OCI-LY7 (cell line): ENCODE measurements around the gene TPRN. TPM values are rescaled to one million over a fixed set of nuclear protein-coding genes. Genes with fewer than 3 reads are reported as not detected.

Source experiments
- BruUV-seq: library from RNA; stranded (reverse); fragments of 400-500 nt; replicated peaks from 2 replicates; lab custom pipeline; 2021; lab: Mats Ljungman, UMichigan
- CTCF ChIA-PET: fragments of 300-600 bp; sonication (Branson Sonifier 250); formaldehyde crosslinking; loops from one replicate; lab custom pipeline; 2022; ENCODE audit warnings: antibody characterized with exemption; ENCODE audit not compliant: unreplicated experiment; lab: Charles Lee
- POLR2A ChIA-PET: fragments of 300-600 bp; sonication (Branson Sonifier 250); formaldehyde crosslinking; loops from one replicate; lab custom pipeline; 2022; ENCODE audit warnings: antibody characterized with exemption; lab: Charles Lee
- DNase-seq: peaks from one replicate; pipeline ENCODE4 v3.0.0-alpha.2; 2015; ENCODE audit warnings: low spot score
- H2AFZ ChIP-seq: fragments of 200-600 bp; sonication (generic), shearing (Covaris generic); 2 replicates; pipeline ENCODE4 v1.6.1; 2014; ENCODE audit warnings: mild to moderate bottlenecking, antibody characterized with exemption, low read length, moderate library complexity
- H3K27ac ChIP-seq: fragments of 200-600 bp; sonication (generic); 2 replicates; pipeline ENCODE4 v1.5.1; 2014; ENCODE audit warnings: mixed run types, low read depth, mild to moderate bottlenecking, moderate library complexity, low read length, inconsistent platforms; ENCODE audit not compliant: poor library complexity, severe bottlenecking
- H3K36me3 ChIP-seq: fragments of 200-600 bp; sonication (generic); 2 replicates; pipeline ENCODE4 v1.6.1; 2014; ENCODE audit warnings: mild to moderate bottlenecking, antibody characterized with exemption, low read length, moderate library complexity, mixed read lengths; ENCODE audit not compliant: insufficient read depth
- H3K4me1 ChIP-seq: fragments of 200-600 bp; sonication (generic); 2 replicates; pipeline ENCODE4 v1.5.1; 2014; ENCODE audit warnings: mild to moderate bottlenecking, low read length; ENCODE audit not compliant: insufficient read depth, poor library complexity, severe bottlenecking
- H3K4me2 ChIP-seq: fragments of 200-600 bp; sonication (generic); 2 replicates; pipeline ENCODE4 v1.6.1; 2014; ENCODE audit warnings: mild to moderate bottlenecking, low read length
- H3K4me3 ChIP-seq: fragments of 200-600 bp; sonication (generic); 2 replicates; pipeline ENCODE4 v1.5.1; 2014; ENCODE audit warnings: mild to moderate bottlenecking, low read depth, low read length; ENCODE audit not compliant: poor library complexity, severe bottlenecking
- H3K79me2 ChIP-seq: fragments of 200-600 bp; sonication (generic); 2 replicates; pipeline ENCODE4 v1.6.1; 2016; ENCODE audit warnings: low read depth, mild to moderate bottlenecking, low read length, moderate library complexity, mixed read lengths; ENCODE audit not compliant: insufficient read depth
- H3K9me2 ChIP-seq: fragments of 200-600 bp; sonication (generic); 2 replicates; pipeline ENCODE4 v1.6.1; 2016; ENCODE audit warnings: mild to moderate bottlenecking, low read length, mixed read lengths; ENCODE audit not compliant: insufficient read depth
- H3K9me3 ChIP-seq: fragments of 200-600 bp; sonication (generic); 2 replicates; pipeline ENCODE4 v1.6.1; 2014; ENCODE audit warnings: mild to moderate bottlenecking, mixed run types, low read length, mixed read lengths
- H4K20me1 ChIP-seq: fragments of 200-600 bp; sonication (generic); 2 replicates; pipeline ENCODE4 v1.6.1; 2014; ENCODE audit warnings: mild to moderate bottlenecking, antibody characterized with exemption, low read length, moderate library complexity, mixed read lengths; ENCODE audit not compliant: insufficient read depth
- EZH2phosphoT487 ChIP-seq: fragments of 200-600 bp; sonication (generic); IDR thresholded peaks from 2 replicates; pipeline ENCODE4 v1.6.1; 2018; ENCODE audit warnings: low read depth, borderline replicate concordance, mild to moderate bottlenecking, mixed run types, antibody characterized with exemption, low read length, moderate library complexity, mixed read lengths
- intact Hi-C: fragments of 100-400 bp; cut with micrococcal nuclease; formaldehyde crosslinking; loops from one replicate; pipeline ENCODE4 v1.10.0; 2022; ENCODE audit not compliant: unreplicated experiment
- total RNA-seq, 2 experiments: library from RNA; depleted of rRNA in 1 of 2; stranded (reverse); fragments of >200 nt in 1 of 2; shearing (Covaris generic) in 1 of 2; gene quantifications; 2 replicates each; pipeline ENCODE4 v1.2.3, GENCODE V29; 2014 to 2022
- TF ChIP-seq, protein P1 (sequence below): fragments of 200-600 bp; sonication (generic); conservative IDR thresholded peaks from 2 replicates; pipeline ENCODE4 v1.5.1; 2014; ENCODE audit warnings: mild to moderate bottlenecking, antibody characterized with exemption, low read length, moderate library complexity, mixed read lengths

Gene TPRN
- total RNA-seq, 2 experiments from 2014 or later, result 9.0 to 15.9 TPM

DNA sequence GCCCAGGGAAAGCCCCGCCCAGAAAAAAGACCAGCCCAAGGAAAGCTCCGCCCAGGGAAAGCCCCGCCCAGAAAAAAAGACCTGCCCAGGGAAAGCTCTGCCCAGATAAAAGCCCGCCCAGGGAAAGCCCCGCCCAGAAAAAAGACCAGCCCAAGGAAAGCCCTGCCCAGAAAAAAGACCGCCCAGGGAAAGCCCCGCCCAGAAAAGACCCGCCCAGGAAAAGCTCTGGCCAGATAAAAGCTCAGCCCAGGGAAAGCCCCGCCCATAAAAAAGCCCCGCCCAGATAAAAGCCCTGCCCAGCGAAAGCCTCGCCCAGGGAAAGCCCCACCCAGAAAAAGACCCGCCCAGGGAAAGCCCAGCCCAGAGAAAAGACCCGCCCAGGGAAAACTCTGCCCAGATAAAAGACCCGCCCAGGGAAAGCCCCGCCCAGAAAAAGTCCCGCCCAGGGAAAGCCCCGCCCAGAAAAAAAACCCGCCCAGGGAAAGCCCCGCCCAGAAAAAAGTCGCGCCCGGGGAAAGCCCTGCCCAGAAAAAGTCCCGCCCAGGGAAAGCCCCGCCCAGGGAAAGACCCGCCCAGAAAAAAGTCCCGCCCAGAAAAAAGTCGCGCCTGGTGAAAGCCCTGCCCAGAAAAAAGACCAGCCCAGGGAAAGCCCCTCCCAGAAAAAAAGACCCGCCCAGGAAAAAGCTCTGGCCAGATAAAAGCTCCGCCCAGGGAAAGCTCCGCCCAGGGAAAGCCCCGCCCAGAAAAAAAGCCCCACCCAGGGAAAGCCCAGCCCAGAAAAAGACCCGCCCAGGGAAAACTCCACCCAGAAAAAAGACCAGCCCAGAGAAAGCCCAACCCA, 49.7 kb downstream of the TPRN start:
- DNase-seq, result peak; percentile 95
- ChIA-PET CTCF (interaction anchor here (1.7 kb wide), 1 partner anchor 21 kb away, joined by 5 read pairs; no protein-coding TSS in a partner anchor), POLR2A (interaction anchor here (0.6 to 3.7 kb wide), 28 partner anchors 8 to 748 kb away, joined by 3 to 52 read pairs (median 5); partner anchors contain the start of gene SSNA1)
- Histone ChIP-seq H3K4me2 (peak overlapping the region; percentile 55), H3K36me3 (no peaks in the 10 kb centered on the region), H3K4me3 (peak overlapping the region; percentile 40), H3K9me3 (no peaks in the 10 kb centered on the region), H3K4me1 (peaks cover 17% of the 10 kb centered on the region), H2AFZ (no peak overlapping the region), H3K27ac (peak overlapping the region; percentile 42), H3K9me2 (no peaks in the 10 kb centered on the region), H3K79me2 (no peaks in the 10 kb centered on the region), H4K20me1 (no peaks in the 10 kb centered on the region)
- intact Hi-C loops, result loop anchor here (1.0 to 10.0 kb wide), 6 partner anchors 22 to 606 kb away; partner anchors contain the start of genes ANAPC2, MAN1B1, NOTCH1 and SSNA1
- BruUV-seq, result no TSS peak
- no peak for TF ChIP-seq EZH2phosphoT487
- TF ChIP-seq, protein P1, sequence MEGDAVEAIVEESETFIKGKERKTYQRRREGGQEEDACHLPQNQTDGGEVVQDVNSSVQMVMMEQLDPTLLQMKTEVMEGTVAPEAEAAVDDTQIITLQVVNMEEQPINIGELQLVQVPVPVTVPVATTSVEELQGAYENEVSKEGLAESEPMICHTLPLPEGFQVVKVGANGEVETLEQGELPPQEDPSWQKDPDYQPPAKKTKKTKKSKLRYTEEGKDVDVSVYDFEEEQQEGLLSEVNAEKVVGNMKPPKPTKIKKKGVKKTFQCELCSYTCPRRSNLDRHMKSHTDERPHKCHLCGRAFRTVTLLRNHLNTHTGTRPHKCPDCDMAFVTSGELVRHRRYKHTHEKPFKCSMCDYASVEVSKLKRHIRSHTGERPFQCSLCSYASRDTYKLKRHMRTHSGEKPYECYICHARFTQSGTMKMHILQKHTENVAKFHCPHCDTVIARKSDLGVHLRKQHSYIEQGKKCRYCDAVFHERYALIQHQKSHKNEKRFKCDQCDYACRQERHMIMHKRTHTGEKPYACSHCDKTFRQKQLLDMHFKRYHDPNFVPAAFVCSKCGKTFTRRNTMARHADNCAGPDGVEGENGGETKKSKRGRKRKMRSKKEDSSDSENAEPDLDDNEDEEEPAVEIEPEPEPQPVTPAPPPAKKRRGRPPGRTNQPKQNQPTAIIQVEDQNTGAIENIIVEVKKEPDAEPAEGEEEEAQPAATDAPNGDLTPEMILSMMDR, result no peak

DNA sequence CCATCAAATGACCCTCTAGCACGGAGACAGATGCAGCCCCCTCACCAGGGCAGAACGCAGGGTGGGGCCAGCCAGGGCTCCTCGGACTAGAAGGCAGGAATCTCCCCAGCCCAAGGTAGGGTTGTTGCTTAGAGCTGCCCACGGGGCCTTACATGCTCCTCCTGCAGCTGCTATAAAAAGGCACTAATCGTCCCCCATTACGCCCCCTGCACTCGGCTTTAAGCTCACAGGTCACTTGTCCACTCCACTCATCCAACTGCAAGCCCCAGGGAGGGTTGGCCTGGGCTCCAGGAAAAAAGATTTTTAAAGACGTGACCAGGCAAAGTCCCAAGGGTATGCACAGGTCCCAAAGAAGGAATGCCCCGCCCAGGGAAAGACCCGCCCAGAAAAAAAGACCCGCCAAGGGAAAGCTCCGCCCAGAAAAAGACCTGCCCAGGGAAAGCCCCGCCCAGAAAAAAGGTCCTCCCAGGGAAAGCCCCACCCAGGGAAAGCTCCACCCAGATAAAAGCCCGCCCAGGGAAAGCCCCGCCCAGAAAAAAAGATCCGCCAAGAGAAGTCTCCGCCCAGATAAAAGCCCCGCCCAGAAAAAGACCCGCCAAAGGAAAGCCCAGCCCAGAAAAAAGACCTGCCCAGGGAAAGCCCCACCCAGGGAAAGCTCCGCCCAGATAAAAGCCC, 50.5 kb downstream of the TPRN start:
- Histone ChIP-seq H3K9me2 (no peaks in the 10 kb centered on the region), H3K9me3 (no peaks in the 10 kb centered on the region), H3K4me3 (peak overlapping the region; percentile 39), H3K36me3 (no peaks in the 10 kb centered on the region), H4K20me1 (no peaks in the 10 kb centered on the region), H3K4me2 (peak overlapping the region; percentile 54), H3K4me1 (peaks cover 17% of the 10 kb centered on the region), H3K79me2 (no peaks in the 10 kb centered on the region), H3K27ac (peak overlapping the region; percentile 42), H2AFZ (peak overlapping the region; percentile 48; the same call in 1 of the 2 replicates)
- peak; percentile 60 for DNase-seq
- TF ChIP-seq, protein P1, result no peak
- TF ChIP-seq EZH2phosphoT487, result no peak
- ChIA-PET POLR2A (interaction anchor here (0.6 to 3.7 kb wide), 20 partner anchors 9 to 749 kb away, joined by 3 to 52 read pairs (median 5); partner anchors contain the start of gene SSNA1), CTCF (interaction anchor here (1.7 kb wide), 1 partner anchor 21 kb away, joined by 5 read pairs; no protein-coding TSS in a partner anchor)
- intact Hi-C loops, result loop anchor here (2.0 to 10.0 kb wide), 5 partner anchors 33 to 605 kb away; partner anchors contain the start of genes ANAPC2, MAN1B1, NOTCH1 and SSNA1
- no TSS peak for BruUV-seq
